Measurements from ENCODE around the gene ELAC2.

DNA sequence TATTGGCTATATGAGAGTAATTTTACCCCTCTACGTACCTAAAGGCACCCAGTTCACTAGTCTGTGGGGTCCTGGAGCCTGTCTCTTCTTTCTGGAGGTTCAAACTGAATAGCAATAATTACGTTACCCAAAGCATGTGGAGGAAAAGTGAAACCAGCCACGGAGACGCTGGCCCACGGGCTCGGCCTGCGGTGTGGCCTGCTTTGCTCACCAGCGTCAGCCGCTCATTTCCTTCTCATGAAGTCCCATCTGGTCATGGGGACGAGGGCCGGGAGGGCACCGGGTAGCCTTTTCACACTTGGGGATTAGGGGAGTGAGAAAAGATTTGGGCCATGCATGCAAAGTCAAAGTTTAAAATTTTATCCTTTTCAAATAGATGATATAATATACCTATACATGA, 26.9 kb downstream of the ELAC2 start:
- TF ChIP-seq, protein P1, sequence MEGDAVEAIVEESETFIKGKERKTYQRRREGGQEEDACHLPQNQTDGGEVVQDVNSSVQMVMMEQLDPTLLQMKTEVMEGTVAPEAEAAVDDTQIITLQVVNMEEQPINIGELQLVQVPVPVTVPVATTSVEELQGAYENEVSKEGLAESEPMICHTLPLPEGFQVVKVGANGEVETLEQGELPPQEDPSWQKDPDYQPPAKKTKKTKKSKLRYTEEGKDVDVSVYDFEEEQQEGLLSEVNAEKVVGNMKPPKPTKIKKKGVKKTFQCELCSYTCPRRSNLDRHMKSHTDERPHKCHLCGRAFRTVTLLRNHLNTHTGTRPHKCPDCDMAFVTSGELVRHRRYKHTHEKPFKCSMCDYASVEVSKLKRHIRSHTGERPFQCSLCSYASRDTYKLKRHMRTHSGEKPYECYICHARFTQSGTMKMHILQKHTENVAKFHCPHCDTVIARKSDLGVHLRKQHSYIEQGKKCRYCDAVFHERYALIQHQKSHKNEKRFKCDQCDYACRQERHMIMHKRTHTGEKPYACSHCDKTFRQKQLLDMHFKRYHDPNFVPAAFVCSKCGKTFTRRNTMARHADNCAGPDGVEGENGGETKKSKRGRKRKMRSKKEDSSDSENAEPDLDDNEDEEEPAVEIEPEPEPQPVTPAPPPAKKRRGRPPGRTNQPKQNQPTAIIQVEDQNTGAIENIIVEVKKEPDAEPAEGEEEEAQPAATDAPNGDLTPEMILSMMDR (IDR thresholded peaks at IDR 0.05) = no peak
- no peak for TF ChIP-seq POLR2A (IDR thresholded peaks at IDR 0.05)
